ENCODE measurements around the gene MEIS2.

DNA sequence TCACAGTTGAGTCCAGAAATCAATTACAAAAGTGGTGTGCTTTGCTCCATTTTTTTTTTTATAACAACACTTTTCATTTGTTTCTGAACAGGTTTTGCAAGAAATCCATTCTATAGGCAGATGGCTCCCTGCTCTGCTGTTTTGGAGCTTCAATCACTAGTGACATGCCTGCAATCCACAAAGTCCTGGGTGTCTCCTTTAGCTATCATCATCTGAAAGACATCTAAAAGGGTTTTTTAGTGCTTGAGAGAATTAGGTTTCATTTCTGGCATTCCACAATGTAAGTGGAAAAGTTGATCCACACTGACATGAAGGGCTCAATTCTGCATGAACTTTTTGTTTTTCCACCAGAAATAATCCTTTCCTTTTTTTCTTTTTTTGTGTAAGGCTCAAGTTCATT lies 24.0 kb upstream of the MEIS2 start:
- TF ChIP-seq POLR2A (IDR thresholded peaks at IDR 0.05): no peak
- TF ChIP-seq CTCF (IDR thresholded peaks at IDR 0.05): no peak

Measured in thyroid gland (tissue), 4 donors.